ENCODE results near the gene SNX32.

SNX32 gene

GRCh38 chr11:65884716-65885092, 50.9 kb downstream of the SNX32 start:
- Histone ChIP-seq H3K9me2 (replicated peaks; ENCODE audit: insufficient read depth, low read length) (no peaks in the 10 kb centered on the region), H3K9ac (ENCODE audit: low read length) (no peak overlapping the region), H3K4me2 (ENCODE audit: low read depth, low read length) (no peak overlapping the region; the same call in 1 of the 2 replicates), H3K27ac (ENCODE audit: low read length) (no peak overlapping the region), H2AFZ (ENCODE audit: low read length) (no peak overlapping the region), H3K79me2 (ENCODE audit: low read length) (peaks cover 26% of the 10 kb centered on the region), H3K4me1 (ENCODE audit: low read length) (peaks cover 23% of the 10 kb centered on the region), H4K20me1 (ENCODE audit: insufficient read depth, low read length) (no peaks in the 10 kb centered on the region), H3K27me3 (replicated peaks; ENCODE audit: insufficient read depth, low read length) (no peaks in the 10 kb centered on the region), H3K4me3 (ENCODE audit: low read length) (no peak overlapping the region), H3K9me3 (replicated peaks; ENCODE audit: insufficient read depth, low read length) (no peaks in the 10 kb centered on the region), H3K36me3 (replicated peaks; ENCODE audit: insufficient read depth, low read length) (peaks cover 8% of the 10 kb centered on the region), H3F3A (ENCODE audit: insufficient read depth, low read length) (peaks cover 19% of the 10 kb centered on the region)
- peak; percentile 100 for TF ChIP-seq CTCF (IDR thresholded peaks at IDR 0.05; ENCODE audit: low read length)
- no peak for TF ChIP-seq EZH2 (optimal IDR thresholded peaks at IDR 0.05; ENCODE audit: low read depth, low read length)
- peak; percentile 79 for DNase-seq

GRCh38 chr11:65885231-65885630, 51.5 kb downstream of the SNX32 start:
- DNase-seq, result no peak
- H3K27ac ChIP-seq (ENCODE audit: low read length), result no peak overlapping the region
- H3K36me3 ChIP-seq (replicated peaks; ENCODE audit: insufficient read depth, low read length), result peaks cover 8% of the 10 kb centered on the region
- peaks cover 23% of the 10 kb centered on the region for H3F3A ChIP-seq (ENCODE audit: insufficient read depth, low read length)
- no peak overlapping the region for H3K4me3 ChIP-seq (ENCODE audit: low read length)
- H3K9me3 ChIP-seq (replicated peaks; ENCODE audit: insufficient read depth, low read length), result no peaks in the 10 kb centered on the region
- no peak overlapping the region for H3K9ac ChIP-seq (ENCODE audit: low read length)
- no peaks in the 10 kb centered on the region for H3K27me3 ChIP-seq (replicated peaks; ENCODE audit: insufficient read depth, low read length)
- no peak overlapping the region for H3K4me2 ChIP-seq (ENCODE audit: low read depth, low read length)
- H3K79me2 ChIP-seq (ENCODE audit: low read length), result peaks cover 26% of the 10 kb centered on the region
- TF ChIP-seq EZH2phosphoT487 (IDR thresholded peaks at IDR 0.05; ENCODE audit: low read length) (no peak), CTCF (IDR thresholded peaks at IDR 0.05; ENCODE audit: low read length) (no peak), EZH2 (optimal IDR thresholded peaks at IDR 0.05; ENCODE audit: low read depth, low read length) (no peak)
- no peak overlapping the region for H2AFZ ChIP-seq (ENCODE audit: low read length)
- H3K9me2 ChIP-seq (replicated peaks; ENCODE audit: insufficient read depth, low read length), result no peaks in the 10 kb centered on the region
- H3K4me1 ChIP-seq (ENCODE audit: low read length), result peaks cover 28% of the 10 kb centered on the region
- H4K20me1 ChIP-seq (ENCODE audit: insufficient read depth, low read length), result no peaks in the 10 kb centered on the region

GRCh38 chr11:65885808-65886536, 52.2 kb downstream of the SNX32 start:
- H3K27ac ChIP-seq (ENCODE audit: low read length), result no peak overlapping the region
- TF ChIP-seq CTCF (IDR thresholded peaks at IDR 0.05; ENCODE audit: low read length) (no peak), EZH2 (optimal IDR thresholded peaks at IDR 0.05; ENCODE audit: low read depth, low read length) (no peak), EZH2phosphoT487 (IDR thresholded peaks at IDR 0.05; ENCODE audit: low read length) (no peak)
- H3K4me1 ChIP-seq (ENCODE audit: low read length), result peaks cover 28% of the 10 kb centered on the region
- no peak overlapping the region for H2AFZ ChIP-seq (ENCODE audit: low read length)
- no peak for DNase-seq
- no peaks in the 10 kb centered on the region for H4K20me1 ChIP-seq (ENCODE audit: insufficient read depth, low read length)
- no peaks in the 10 kb centered on the region for H3K9me3 ChIP-seq (replicated peaks; ENCODE audit: insufficient read depth, low read length)
- H3K27me3 ChIP-seq (replicated peaks; ENCODE audit: insufficient read depth, low read length), result no peaks in the 10 kb centered on the region
- no peak overlapping the region for H3K9ac ChIP-seq (ENCODE audit: low read length)
- H3K79me2 ChIP-seq (ENCODE audit: low read length), result peaks cover 30% of the 10 kb centered on the region
- no peak overlapping the region for H3K4me2 ChIP-seq (ENCODE audit: low read depth, low read length)
- no peak overlapping the region for H3K4me3 ChIP-seq (ENCODE audit: low read length)
- no peaks in the 10 kb centered on the region for H3K9me2 ChIP-seq (replicated peaks; ENCODE audit: insufficient read depth, low read length)
- H3K36me3 ChIP-seq (replicated peaks; ENCODE audit: insufficient read depth, low read length), result peaks cover 8% of the 10 kb centered on the region
- H3F3A ChIP-seq (ENCODE audit: insufficient read depth, low read length), result peaks cover 23% of the 10 kb centered on the region
